Mucosa of gallbladder (tissue), 1 donor: ENCODE data around the gene SERPINB2. TPM values are rescaled to one million over a fixed set of nuclear protein-coding genes. Genes with fewer than 3 reads are reported as not detected.
"Not testable (repeated sequence)": the region's sequence is repeated elsewhere in the genome, so short reads cannot be mapped to it uniquely, and the experiment has no call there.

ENCODE experiments used
- DNase-seq: peaks from one replicate; pipeline ENCODE4 v3.0.0-alpha.2; 2020; ENCODE audit warnings: low spot score
- total RNA-seq: library from RNA; stranded (reverse); gene quantifications from one replicate; pipeline ENCODE4 v1.2.1, GENCODE V29; 2021
- donor health status: DM: no; HTN: no; CAD: no.

The SERPINB2 gene
- total RNA-seq, 1 donor from 2014 or later: not detected

- peak; percentile 80 for DNase-seq
These were observed 48.8 kb downstream of the SERPINB2 start for GRCh38 chr18:63936156-63936931.

GRCh38 chr18:63936932-63937393 is 49.5 kb downstream of the SERPINB2 start:
- DNase-seq: no peak

GRCh38 chr18:63940008-63940407 is 52.5 kb downstream of the SERPINB2 start:
- no peak for DNase-seq

- DNase-seq: not testable (repeated sequence)
These were observed 53.1 kb downstream of the SERPINB2 start for GRCh38 chr18:63940543-63941050.

GRCh38 chr18:63947051-63947790 is 59.7 kb downstream of the SERPINB2 start:
- no peak for DNase-seq

- DNase-seq: peak; percentile 31
These were observed 61.7 kb downstream of the SERPINB2 start, which contains the start of gene HMSD for GRCh38 chr18:63949068-63949737. Gene HMSD (plus strand): TSS chr18:63949301. CDS start chr18:63953456, 4,155 bp downstream.

GRCh38 chr18:63951302-63951705 is 63.8 kb downstream of the SERPINB2 start:
- no peak for DNase-seq

Other genes starting within 250 kb of the SERPINB2 start
- gene SERPINB4, start 243.4 kb upstream of the SERPINB2 start, total RNA-seq: not detected
- not detected for gene SERPINB3, start 225.8 kb upstream of the SERPINB2 start, total RNA-seq
- gene SERPINB11, start 184.7 kb upstream of the SERPINB2 start, total RNA-seq: not detected
- gene SERPINB7, start 112.3 kb upstream of the SERPINB2 start, total RNA-seq: 0.17 TPM
- gene SERPINB10, start 20.3 kb downstream of the SERPINB2 start, total RNA-seq: not detected
- gene HMSD, start 61.6 kb downstream of the SERPINB2 start, total RNA-seq: not detected
- gene SERPINB8, start 82.4 kb downstream of the SERPINB2 start, total RNA-seq: 19.5 TPM